ENCODE measurements around the gene DCHS1.

DCHS1 gene

GRCh38 chr11:6646918-6647679 is 8.5 kb downstream of the DCHS1 start:
- peak; percentile 68 for DNase-seq

- DNase-seq: no peak
Observed at GRCh38 chr11:6646576-6646917, 9.1 kb downstream of the DCHS1 start.

- no peak for DNase-seq
Observed at GRCh38 chr11:6646071-6646470, 9.5 kb downstream of the DCHS1 start.

GRCh38 chr11:6642957-6643356 is 12.7 kb downstream of the DCHS1 start:
- no peak for DNase-seq

GRCh38 chr11:6640985-6641701 is 14.5 kb downstream of the DCHS1 start:
- DNase-seq: no peak

- no peak for DNase-seq
Observed at GRCh38 chr11:6640036-6640984, 15.3 kb downstream of the DCHS1 start.

GRCh38 chr11:6638429-6638828 is 17.2 kb downstream of the DCHS1 start:
- DNase-seq: no peak

- DNase-seq: no peak
Observed at GRCh38 chr11:6637871-6638270, 17.7 kb downstream of the DCHS1 start.

- DNase-seq: no peak
Observed at GRCh38 chr11:6636480-6636879, 19.1 kb downstream of the DCHS1 start.

GRCh38 chr11:6635082-6635932 is 20.3 kb downstream of the DCHS1 start:
- DNase-seq: peak; percentile 74

- DNase-seq: no peak
Observed at GRCh38 chr11:6634534-6634933, 21.1 kb downstream of the DCHS1 start.

- DNase-seq: no peak
Observed at GRCh38 chr11:6633422-6634408, 21.9 kb downstream of the DCHS1 start.

- no peak for DNase-seq
Observed at GRCh38 chr11:6632116-6633073, 23.2 kb downstream of the DCHS1 start.

- no peak for DNase-seq
Observed at GRCh38 chr11:6631361-6631890, 24.2 kb downstream of the DCHS1 start.

GRCh38 chr11:6630632-6631291 is 24.8 kb downstream of the DCHS1 start:
- DNase-seq: no peak

GRCh38 chr11:6629892-6630631 is 25.5 kb downstream of the DCHS1 start:
- no peak for DNase-seq

- DNase-seq: no peak
Observed at GRCh38 chr11:6629573-6629891, 26.1 kb downstream of the DCHS1 start.

- no peak for DNase-seq
Observed at GRCh38 chr11:6628526-6628925, 27.1 kb downstream of the DCHS1 start.

Measured in GDM1 (cell line).